Kidney capillary endothelial cell (primary cell): ENCODE results near the gene GBGT1.
"Not testable (repeated sequence)": the region's sequence is repeated elsewhere in the genome, so short reads cannot be mapped to it uniquely, and the experiment has no call there.

Source experiments
- DNase-seq: peaks from one replicate; pipeline ENCODE4 v3.0.0-alpha.2; 2018; ENCODE audit warnings: low spot score

Gene GBGT1

DNA sequence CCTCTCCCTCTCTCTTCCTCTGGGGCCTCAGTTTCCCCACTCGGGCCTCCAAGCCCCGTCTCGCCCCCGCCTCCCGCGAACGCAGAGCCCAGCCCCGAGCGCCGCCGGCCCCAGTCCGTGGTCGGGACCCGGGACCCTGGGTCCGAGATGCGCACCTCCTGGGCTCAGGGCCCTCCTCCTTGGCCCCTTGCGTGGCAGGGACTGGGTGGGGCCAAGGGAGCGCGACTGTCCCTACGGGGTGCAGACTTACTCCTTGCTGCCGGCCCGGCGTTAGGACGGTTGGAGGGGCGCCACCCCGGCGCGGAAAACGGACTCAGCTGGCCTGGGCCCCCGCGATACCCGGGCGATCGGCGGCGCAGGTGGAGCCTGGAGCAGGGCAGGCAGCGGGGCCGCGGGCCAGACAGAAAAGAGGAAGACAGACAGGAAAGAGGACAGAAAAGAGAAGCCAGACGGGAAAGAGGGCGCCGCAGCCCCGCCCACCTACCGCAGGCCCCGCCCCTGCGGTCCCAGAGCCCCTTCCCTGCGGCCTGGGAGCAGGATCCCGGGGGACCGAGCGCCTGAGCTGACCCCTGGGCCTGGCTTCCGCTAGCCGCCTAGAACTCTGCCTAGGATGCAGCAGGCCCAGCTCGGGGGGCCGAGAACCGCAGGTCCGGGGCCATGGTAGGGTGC is at the start of gene GBGT1:
GBGT1 (minus strand) TSS at position 411 of the 669 bp plus-strand sequence. CDS start 1,502 bp downstream, outside the sequence.
- no peak for DNase-seq

DNA sequence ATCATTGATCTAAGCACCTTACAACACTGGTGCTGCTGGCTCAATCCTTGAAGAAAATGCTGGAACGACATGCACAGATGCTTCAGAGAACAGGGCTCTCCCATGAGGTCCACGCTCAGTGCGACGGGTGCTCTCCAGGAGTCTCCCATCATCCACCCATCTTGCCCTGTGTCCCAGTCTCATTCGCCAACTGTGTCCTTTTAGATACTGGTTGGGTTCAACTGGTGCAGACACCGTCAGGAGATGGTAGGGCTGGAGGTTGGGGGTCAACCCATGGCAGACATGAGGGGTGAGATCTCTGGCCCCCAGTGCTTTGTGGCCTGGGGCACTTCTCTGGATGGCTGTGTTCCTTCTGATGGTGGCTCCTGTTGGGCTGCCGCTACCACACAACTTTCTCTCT is 46.9 kb upstream of the GBGT1 start:
- DNase-seq: no peak

GRCh38 chr9:133210202-133210532 is 46.5 kb upstream of the GBGT1 start:
- DNase-seq: no peak

- DNase-seq: not testable (repeated sequence)
These were observed 45.9 kb upstream of the GBGT1 start for GRCh38 chr9:133209327-133210201.

DNA sequence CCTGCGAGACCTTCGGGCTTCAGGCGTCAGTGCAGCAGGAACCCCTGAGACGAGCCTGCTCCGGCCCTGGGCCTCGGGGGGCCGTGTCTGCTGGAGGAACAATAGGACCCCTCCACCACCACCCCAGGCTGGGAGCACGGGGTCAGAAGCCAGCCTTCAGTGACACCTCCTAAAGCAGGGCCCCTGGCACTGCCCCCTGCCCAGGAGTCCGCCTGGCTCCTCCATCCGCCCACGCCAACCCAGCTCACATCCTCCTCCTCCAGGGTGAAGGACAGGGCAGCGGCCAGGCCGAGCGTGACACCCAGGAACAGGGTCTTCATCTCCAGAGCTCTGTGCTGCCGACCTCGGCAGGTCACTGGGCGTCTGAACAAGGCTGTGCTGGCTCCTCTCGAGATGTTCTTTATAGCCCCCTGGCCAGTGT is 45.2 kb upstream of the GBGT1 start, which contains the start of gene OBP2B:
OBP2B (minus strand) TSS at position 371 of the 421 bp plus-strand sequence; CDS start at position 320, 51 bp downstream.
- DNase-seq: not testable (repeated sequence)

- DNase-seq: not testable (repeated sequence)
These were observed 44.6 kb upstream of the GBGT1 start for GRCh38 chr9:133208171-133208879.

DNA sequence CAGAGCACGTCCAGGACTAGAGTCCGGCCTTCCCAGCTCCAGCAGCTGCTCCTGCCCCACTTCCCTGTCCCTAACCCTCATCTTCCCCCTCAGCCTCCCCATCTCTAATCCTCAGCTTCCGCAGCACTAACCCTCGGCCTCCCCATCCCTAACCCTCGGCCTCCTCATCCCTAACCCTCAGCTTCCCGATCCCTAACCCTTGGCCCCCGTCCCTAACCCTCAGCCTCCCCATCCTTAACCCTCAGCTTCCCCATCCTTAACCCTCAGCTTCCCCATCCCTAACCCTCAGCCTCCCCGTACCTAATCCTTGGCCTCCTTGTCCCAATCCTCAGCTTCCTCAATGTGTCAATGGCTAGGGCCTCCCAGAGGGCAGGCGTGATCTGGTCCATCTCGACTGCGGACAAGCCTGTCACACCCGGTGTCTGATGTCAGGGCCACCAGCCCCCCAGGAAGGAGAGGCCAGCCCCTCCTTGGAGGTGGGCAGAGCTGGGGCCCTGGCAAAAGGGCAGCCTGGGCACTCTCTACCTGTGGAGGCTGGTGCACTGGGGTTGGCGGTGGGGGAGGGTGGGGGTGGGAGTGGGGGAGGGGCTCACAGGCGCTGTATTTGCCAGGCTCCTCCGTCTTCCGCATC is 43.9 kb upstream of the GBGT1 start:
- no peak for DNase-seq

DNA sequence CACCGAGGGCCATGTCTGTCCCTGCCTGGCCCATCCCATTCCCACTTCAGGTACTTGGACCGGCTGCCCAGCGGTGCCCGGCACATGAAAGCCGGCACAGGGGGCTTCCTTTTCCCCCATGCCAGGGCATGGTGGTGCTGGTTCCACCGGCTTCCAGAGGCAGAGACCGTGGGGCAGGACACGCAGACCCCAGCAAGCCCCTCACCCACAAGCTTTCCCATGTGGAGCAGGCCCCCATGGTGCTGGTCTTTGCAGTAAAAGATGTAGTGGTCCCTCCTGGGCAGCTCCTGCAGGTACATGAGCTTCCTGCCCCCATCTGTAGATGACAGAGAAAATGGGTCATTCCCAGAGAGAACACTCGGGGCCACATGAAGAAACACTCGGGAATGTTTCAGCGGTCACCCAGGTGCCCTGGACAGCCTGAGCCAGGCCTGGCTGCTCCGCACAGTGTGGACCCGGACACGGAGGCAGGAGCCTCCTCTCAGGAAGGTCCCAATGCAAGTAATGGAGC is 43.4 kb upstream of the GBGT1 start:
- DNase-seq: no peak

GRCh38 chr9:133205996-133206931 is 42.5 kb upstream of the GBGT1 start:
- no peak for DNase-seq

GRCh38 chr9:133205481-133205887 is 41.8 kb upstream of the GBGT1 start:
- DNase-seq: not testable (repeated sequence)

GRCh38 chr9:133204993-133205336 is 41.3 kb upstream of the GBGT1 start:
- DNase-seq: no peak

DNA sequence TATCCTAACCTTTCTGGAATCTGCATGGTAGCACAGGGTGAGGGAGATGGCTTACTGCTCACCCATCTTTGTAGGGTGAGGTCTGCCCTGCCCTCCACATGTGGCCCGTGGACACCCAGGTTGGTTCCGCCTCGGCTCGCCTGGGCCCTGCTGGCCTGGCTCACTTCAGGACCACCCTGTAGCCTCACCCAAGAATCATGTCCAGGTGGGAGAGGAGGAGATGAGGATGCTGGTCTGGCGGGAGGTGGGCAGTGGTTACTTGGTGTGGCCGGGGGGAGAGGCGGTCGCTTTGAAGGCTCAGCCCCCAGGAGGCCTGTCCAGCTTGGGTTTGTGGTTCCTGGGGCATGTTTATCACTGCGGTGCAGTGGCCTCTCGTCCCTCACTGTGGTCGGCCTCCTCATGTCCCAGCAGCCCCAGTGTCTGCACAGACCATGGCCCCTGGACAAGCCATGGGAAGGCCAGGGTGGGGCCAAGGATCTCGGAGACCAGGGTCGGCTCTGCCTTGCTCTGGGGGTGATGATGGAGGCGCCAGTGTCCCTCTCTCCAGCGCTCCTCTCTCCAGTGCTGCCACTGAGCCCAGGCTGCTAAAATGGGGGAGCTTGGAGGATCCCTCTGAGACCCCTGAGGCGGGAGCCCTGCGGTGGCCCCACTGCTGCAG is 40.8 kb upstream of the GBGT1 start:
- no peak for DNase-seq

GRCh38 chr9:133203506-133204075 is 39.9 kb upstream of the GBGT1 start:
- DNase-seq: no peak

DNA sequence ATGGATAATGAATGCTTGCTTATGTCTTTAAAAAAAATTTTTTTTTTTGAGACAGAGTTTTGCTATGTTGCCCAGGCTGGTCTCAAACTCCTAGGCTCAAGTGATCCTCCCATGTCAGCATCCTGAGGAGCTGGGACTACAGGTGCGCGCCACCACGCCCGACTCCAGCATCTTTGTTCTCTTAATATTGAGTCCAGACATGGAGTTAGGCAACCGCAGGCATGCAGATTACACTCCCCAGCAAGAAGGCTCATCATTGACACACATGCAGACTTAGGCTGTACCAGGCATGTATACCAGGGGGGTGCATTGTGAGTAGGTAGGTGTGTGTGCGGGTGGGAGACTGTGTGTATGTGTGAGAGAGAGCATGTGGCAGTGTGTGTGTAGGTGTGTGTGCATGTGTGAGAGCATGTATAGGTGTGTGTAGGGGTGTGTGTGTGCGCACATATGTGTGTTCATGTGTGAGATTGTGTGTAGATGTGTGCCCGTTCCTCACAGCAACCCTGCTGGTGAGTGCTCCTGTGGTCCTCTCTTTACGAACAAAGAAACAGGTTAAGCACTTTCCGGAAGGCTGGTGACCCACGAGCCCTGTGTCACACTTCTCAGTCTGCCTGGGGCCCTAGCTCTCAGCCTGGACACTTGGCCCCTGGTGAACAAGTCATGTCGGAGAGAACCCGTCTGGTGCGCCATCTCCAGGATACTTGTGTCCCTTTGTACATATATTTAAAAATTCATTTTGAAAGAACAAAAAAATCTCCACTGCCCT is 39.2 kb upstream of the GBGT1 start:
- no peak for DNase-seq

DNA sequence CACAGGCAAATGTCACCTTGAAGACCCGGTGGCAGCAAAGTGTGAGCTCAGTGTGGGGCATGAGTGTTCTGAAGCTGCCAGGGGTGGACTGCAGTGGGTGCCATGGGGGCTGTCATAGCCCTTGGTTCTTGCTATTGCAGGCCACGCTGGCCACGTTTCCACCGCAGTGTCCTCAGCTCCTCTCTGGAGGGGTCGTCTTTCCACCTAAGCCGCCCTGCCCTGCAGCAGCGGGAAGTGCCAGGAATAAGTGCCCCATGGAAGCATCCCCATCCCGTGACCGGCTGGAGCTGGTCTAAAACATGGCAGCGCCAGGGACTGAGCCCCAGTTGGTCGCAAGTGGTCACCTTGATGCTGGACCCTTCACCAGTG is 38.4 kb upstream of the GBGT1 start:
- no peak for DNase-seq

DNA sequence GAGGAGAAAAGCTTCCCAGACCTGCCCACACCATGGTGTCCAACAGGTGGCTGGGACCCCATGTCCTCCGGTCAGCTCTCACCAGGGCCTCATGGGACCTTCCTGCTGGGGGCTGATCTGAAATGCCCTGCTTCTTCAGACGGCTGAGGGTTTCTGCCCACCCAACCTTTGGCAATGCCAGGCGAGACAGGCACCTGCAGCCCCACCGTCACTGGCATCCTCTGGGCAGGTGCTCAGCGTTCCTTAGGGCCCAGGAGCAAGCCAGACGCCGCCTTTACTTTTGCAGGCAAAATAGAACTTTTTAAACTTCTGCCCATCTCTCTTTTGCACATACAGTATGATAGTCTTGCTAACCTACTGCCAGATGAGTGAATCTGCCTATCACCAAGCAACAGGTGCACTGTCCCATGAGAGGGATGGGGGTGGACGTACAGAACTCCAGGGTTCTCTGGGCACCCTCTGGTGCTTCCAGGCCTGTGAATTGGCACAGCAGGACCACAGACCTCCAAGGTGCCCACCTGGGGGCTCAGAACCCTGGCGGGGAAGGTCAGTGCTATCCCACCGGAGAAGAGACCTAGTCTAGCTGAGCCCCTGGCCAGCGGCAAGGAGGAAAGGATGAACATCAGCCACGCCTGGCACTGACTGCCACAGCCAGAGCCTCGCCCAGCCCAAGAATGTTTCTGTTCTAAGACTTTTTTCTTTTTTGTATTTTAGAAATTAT is 37.9 kb upstream of the GBGT1 start:
- DNase-seq: no peak

- no peak for DNase-seq
These were observed 36.9 kb upstream of the GBGT1 start for GRCh38 chr9:133200631-133201030.

DNA sequence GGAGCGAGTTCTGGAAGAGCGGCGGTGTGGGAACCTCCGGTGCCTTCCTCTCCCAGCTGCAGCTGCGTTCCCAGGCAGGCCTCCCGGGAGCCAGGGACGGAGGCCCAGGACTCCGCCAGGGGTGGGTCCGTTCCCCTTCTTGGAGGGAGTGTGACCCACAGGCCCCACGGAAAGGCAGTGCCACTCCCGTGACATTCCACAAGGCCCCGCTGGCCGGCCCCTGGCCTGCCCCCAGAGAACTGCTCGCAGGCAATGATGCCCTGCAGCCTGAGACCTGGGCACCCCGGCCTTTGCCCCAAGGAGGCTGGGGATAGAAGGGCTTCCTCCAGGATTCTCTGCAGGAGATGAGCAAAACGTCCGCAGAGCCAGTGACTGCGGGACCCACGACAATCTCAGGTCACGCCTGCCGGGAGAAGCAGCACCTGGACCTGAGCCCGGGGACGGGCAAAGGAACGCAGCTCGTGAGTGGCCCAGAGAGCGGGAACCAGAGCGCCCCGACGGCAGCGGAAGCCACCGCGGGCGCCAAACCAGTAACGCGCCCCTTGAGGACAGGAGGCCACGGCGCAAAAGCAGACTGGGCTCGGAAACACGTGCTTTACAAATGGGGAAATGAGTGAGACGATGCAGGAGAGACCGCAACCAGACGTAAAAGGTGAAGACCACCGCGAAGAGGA is 36.1 kb upstream of the GBGT1 start:
- no peak for DNase-seq
